HG03103 (cell line): Measurements from ENCODE around the gene FAT4.
A peak's percentile ranks its signal among the peaks of the same experiment; 100 is the strongest.

Experiments
- ATAC-seq: cut with Tn5 transposase; IDR thresholded peaks from one replicate; pipeline ENCODE4 v1.9.1; 2021; ENCODE audit warnings: low read depth; ENCODE audit not compliant: unreplicated experiment

The FAT4 gene, protein sequence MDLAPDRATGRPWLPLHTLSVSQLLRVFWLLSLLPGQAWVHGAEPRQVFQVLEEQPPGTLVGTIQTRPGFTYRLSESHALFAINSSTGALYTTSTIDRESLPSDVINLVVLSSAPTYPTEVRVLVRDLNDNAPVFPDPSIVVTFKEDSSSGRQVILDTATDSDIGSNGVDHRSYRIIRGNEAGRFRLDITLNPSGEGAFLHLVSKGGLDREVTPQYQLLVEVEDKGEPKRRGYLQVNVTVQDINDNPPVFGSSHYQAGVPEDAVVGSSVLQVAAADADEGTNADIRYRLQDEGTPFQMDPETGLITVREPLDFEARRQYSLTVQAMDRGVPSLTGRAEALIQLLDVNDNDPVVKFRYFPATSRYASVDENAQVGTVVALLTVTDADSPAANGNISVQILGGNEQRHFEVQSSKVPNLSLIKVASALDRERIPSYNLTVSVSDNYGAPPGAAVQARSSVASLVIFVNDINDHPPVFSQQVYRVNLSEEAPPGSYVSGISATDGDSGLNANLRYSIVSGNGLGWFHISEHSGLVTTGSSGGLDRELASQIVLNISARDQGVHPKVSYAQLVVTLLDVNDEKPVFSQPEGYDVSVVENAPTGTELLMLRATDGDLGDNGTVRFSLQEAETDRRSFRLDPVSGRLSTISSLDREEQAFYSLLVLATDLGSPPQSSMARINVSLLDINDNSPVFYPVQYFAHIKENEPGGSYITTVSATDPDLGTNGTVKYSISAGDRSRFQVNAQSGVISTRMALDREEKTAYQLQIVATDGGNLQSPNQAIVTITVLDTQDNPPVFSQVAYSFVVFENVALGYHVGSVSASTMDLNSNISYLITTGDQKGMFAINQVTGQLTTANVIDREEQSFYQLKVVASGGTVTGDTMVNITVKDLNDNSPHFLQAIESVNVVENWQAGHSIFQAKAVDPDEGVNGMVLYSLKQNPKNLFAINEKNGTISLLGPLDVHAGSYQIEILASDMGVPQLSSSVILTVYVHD (N-terminal part only)

DNA sequence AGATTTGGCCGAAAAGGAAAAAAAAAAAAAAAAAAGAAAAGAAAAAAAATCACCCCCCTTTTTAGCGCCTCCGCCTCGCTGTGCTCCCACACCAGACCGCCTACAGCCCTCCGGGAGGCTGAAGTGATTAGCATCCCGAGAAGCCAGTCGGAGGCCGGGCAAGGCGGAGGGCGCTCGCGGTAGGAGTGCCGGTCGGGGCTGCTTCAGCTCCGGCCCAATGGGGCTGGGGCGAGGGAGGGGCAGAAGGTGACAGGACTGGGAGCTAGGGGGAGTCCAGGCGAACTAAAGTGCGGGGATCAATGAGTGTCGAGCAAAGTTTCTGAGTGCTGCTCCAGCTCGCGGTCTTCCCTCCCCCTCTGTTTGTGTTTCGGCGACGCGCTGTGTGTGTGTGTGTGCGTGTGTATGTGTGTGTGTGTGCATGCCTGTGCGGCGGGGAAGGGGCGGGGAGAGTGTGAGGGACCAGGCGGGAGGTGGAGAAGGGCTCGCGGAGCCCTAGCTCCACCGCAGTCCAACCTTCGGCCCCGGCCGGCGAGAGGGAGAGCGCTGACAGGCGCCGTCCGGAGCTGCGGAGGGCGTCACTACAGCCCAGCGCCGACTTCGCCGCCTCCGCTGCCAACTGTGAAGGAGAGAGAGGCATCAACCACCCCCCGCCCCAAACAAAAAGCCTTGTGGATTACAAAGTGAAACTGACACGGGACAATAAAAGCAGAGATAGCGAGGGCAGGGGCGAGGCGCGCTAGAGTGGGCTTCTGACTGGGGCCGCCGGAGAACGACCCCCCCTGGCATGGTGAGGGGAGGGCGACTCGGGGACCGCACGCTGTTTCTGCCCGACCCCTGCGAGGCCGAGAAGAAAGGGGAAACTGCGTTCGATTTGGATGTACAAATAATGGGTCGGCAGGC is at the start of gene FAT4:
FAT4 (plus strand) TSS at position 280 of the 900 bp plus-strand sequence. CDS start 1,457 bp downstream, outside the sequence.
- ATAC-seq, result peak; percentile 65

DNA sequence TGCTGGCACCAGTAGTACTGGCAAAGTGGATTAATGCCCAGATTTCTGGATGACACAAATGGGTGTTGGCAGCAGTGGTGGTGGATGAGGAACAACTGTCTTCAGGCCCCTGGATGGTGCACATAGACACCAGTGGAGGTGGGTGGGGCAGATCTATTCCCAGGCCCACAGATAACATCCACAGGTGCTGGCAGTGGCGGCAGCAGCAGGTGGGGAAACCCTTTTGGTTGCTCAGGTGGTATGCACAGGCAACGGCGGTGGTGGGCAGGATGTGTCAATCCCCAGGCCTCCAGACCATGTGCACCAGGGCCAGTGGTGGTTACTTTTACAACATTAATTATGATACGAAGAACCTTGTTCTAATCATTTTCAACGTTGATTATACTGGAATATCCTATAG is 48.9 kb upstream of the FAT4 start:
- ATAC-seq, result no peak

DNA sequence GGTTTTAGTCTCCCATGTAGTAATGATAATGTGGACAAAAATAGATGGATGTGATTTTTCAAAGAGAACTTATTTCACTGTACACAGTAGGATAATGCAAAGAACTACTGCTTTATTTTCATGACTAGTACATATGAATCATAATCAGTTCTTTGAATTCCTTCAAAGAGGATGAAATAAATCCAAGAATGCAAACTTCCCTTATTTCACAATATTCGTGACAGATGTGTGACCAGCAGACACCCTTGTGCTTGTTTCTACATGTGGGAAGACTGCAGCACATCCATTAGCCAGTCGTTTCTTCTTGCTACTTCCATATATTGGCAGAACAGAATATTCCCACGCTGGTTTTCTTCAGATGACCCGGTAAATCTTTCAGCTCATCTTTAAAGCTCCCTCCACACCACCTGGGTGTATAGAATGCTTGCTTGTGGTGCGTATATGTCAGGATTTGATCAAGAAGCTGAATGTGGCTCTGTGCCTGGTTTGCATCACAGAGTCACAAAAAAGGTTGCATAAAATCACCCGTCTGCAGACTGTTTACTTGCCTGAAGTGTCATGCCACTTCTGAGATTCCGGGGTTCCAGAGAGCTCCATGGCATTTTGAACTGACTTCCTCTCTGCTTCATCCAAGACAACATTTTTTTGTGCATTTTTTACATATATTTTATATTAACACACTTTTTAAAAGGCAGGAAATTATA is 47.7 kb upstream of the FAT4 start:
- ATAC-seq, result no peak

DNA sequence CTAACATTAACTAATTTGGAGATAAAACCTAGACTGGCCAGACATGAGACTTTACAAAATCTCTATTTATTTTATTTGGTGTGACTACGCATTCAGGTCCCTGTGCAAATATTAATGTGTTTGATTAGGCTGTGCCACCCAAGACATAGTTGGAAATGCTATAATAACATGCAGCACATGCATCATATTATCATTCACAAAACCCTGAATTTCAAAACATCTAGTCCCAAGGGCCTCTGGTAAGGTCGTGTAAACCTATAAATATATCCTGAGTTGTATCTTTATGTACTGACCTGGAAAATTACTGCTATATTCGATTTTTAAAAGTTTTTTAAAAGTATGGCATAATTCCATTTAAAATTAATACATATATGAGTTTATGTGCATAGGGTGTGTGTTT is 47.1 kb upstream of the FAT4 start:
- no peak for ATAC-seq

DNA sequence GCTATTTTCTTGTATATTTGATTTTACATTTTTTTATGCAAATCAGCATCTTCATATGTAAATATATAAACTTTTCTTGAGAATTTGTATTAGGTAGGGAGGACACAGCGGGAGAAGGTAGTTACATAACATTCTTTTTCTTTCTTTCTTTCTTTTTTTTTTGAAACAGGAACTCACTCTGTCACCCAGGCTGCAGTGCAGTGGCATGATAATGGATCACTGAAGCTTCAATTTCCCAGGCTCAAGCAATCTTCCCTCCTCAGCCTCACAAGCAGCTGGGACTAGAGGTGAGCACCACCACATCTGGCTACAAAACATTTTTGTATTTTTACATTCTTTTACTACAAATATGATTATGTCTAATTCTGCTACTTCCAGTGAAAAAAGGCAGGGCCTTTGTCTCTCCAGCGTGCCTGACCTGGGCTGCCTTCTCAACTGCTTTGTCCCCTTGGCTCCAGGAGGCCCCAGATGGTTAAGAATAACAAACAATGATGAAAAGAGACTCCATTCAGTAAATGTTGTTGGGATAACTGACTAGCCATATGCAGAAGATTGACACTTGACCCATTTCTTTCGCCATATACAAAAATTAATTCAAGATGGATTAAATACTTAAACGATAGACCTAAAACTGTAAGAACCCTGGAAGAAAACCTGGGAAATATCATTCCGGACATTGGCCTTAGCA is 46.5 kb upstream of the FAT4 start:
- ATAC-seq, result no peak

DNA sequence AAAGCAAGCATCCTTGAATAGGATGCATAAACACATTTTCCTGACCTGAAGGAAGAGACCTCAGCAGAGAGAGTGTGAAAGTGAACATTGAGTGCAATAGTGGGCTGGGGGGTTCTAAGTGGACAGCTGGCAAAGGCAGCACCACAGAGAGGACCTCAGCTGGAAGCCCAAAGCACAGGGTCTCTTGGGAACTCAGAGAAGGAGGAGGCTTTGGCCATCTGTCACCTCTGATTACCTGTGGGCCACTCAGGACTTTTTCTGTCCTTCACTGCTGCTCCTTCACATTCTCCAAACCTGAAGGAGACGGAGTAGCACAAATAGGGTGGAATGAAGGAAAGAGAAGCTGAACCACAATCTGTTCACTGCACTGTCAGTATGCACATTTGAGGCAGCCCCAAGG is 37.9 kb upstream of the FAT4 start:
- no peak for ATAC-seq

DNA sequence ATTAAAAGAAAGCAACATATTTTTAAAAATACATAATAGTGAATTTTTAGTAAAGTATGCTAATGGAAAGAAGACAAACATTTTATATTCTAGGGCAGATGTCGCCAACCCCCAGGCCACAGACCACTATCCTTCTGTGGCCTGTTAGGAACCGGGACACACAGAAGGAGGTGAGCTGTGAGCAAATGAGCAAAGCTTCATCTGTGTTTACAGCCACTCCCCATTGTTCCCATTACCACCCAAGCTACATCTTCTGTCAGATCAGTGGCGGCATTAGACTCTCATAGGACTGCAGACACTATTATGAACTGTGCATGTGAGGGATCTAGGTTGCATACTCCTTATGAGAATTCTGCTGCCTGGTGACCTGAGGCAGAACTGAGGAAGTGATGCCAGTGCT is 37.0 kb upstream of the FAT4 start:
- no peak for ATAC-seq

DNA sequence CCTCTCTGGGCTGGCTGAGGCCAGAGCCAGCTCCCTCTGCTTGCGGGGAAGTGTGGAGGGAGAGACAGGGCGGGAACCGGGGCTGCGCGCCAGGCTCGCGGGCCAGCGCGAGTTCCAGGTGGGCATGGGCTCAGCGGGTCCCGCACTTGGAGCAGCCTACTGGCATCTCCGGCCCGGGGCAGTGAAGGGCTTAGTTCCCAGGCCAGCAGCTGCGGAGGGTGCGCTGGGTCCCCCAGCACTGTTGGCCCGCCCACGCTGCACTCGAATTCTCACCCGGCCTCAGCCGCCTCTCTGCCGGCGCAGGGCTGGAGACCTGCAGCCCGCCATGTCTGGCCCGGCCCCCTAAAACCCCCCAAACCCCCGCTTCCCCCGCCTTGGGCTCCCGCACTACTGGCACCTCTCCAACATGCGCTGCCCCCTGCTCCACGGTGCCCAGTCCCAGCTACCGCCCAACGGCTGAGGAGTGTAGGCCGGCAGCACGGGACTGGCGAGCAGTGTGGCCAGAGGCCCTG is 33.8 kb upstream of the FAT4 start:
- no peak for ATAC-seq

DNA sequence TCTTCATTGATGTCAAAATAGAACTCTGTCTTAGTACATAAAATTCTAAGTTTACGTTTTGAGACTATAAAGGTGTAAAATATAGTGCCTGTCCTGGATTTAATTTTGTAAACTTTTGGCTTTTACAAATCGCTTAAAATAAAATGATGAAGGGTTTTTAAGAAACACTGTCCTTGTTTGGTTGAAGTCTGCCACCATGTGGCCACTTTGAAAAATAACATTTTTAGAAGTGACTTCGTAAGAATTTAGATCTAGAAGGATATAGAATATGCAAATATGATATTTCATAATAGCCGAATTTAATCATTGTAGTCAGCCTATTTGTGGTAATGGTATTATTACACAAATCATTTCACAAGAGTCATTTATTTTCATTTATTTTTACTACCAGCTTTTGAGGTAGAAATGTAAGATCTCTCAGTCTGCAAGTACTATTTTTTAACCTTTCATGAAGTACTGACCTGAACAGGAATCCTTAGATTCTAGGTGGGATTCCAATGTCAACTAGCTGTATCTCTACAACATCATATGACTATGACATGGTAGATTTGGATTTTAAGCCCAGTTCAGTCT is 31.0 kb upstream of the FAT4 start:
- ATAC-seq, result no peak

DNA sequence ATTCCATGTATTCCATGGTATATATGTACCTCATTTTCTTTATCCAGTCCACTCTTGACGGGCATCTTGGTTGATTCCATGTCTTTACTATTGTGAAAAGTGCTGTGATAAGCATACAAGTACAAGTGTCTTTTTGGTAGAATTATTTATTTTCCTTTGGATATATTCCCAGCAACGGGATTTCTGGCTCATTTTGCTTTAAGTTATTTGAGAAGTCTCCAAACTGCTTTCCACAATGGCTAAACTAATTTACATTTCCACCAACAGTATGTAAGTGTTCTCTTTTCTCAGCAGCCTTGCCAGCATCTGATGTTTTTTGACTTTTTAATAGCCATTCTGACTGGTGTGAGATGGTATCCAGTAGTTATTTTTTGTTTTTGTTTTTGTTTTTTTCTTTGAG is 17.6 kb upstream of the FAT4 start:
- ATAC-seq, result no peak

DNA sequence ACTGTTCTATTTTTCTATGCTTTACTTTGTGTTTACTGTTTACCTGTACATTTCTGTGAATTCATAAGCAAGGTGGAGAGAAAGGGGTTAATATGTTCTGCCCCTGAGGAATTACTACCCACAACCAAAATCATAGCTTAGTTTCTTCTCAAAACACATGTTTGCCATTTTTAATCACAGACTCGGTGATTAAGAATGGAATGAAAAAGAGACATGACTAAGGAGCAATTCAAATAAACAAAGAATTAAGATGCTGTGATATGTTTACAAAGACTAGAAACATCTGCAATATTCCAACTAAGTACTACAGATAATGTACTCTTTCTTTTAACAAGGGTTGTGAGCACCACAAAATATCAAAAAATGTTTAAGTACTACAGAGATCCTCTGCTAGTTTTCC is 11.7 kb upstream of the FAT4 start:
- no peak for ATAC-seq

DNA sequence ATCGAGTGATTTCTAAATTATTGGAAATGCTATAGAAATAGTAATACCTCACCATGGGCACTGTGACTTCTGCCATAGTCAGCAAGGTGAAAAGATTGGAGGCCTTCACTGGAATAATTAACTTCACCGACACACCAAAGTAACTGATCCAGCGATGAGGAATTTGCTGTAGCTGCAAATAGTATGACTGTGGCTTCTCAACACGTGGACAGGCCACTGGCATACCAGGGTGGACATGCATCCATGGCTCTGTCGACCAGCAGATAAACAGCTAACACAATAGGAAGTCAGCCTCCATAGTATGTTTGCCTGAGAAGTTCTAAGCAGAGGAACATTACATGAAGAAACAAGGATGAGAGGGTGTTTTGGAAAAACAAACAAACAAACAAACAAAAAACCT is 10.9 kb upstream of the FAT4 start:
- no peak for ATAC-seq

DNA sequence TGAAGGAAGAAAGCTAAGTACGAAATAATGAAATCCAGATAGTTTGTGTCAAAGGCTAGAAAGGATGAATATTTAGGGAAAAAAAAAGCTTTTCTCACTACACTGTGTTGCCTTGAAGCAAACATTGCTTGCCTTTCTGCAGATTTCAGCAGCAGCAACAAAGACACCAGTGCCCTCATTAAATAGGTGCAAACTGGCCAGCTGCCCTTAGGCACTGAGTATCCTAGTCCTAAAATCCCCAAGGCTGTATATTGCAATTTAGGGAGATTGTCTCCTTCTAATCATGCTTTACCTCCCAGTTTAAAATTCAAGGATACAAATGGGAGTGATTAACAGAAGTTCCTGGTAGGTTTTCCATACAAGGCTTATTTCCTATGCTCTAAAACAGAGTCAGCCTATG is 8.6 kb upstream of the FAT4 start:
- no peak for ATAC-seq

DNA sequence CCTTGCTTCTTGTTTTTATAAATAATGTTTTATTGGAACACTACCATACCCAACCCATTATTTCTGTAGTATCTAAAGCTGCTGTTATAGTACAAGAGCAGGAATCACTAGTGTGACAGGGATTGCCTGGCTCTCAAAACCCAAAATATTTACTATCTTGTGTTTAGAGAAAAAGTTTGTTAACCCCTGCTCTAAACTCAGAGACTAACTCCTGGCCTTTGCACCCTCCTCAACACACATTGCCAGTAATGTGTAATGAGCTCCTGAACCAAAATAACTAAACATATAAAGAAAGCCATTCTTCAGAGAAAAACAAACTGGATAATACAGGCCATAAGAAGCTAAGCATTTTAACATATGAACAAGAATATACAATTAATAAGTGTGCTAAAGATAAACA is 8.2 kb upstream of the FAT4 start:
- ATAC-seq, result no peak

DNA sequence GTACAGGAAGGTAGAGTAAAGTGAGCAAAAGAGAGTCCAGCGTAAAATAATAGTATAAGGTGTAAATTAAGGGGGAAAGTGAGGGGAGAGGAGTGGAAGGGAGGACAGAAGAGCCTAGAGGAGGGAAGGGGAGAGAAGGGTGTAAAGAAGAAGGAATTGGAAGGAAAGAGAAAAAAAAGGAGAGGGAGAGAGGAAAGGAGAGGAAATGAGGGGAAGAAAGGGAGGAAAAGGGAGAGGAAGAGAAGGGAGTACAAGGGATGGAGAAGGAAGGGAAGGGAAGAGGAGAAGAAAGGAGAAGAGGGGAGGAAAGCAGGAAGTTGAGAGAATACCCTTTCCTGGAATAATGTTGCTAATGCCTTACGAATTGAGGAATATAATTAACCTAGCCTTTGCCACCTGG is 3.3 kb upstream of the FAT4 start:
- no peak for ATAC-seq

DNA sequence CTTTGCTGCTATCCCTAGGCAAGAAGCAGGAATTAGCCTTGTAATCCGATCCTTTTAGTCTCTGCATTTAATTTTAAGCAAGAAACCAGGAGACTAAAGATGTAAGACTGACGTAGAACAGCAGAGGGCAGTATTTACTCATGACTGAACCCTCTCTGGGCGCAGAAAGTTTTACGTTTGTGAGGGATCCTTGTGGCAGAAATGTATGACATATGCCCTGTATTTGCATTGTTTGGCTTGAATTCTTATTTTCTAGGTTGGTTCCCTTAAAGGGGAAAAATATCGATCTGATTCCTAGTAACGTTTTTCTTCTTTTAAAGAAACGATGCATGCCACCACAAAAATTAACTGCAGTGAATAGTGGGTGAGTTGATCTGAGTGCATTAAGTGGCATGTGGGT is 1.3 kb upstream of the FAT4 start:
- ATAC-seq, result no peak

DNA sequence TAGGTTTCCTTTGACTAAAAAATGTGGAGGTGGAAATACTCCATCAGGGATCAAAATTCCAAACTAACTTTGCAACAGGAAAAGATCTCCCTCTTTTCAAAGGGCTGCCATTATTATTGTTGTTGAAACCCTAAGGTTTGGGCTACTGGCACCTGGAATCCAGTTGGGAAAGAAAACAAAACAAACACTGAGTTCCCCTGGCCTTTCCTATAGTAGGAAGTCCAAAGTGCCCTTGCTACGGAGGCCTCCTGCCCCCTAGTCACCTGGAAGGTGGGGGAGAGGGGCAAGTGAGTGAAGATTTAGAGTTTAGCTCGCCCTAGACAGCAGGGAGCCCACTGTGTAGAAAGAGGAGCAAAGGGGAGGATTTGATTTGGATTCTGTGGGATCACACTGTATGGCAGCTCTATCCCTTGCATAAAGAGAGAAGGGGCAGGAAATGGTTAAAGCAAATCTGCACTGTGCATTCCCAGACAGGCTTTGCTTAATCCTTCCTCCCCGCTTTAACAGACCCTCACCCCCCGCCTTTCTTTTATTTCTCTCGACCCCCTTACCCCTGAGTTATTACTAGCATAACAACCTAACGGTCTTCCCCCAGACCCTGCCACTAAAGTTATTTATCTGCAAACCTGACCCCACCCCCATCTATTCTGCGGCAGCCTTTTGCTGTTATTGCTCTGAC is 627 bp upstream of the FAT4 start:
- ATAC-seq, result no peak
